HG02678 (cell line): ENCODE results near the gene KANSL3.

Source experiments
- ATAC-seq: cut with Tn5 transposase; IDR thresholded peaks from one replicate; pipeline ENCODE4 v1.9.1; 2021; ENCODE audit warnings: mild to moderate bottlenecking, moderate library complexity; ENCODE audit not compliant: unreplicated experiment

Gene KANSL3

GRCh38 chr2:96546797-96547196 is 91.3 kb downstream of the KANSL3 start:
- ATAC-seq: no peak

- ATAC-seq: no peak
These were observed 91.8 kb downstream of the KANSL3 start for GRCh38 chr2:96546321-96546720.
